Bronchial epithelial cell (primary cell): Measurements from ENCODE around the gene ECE1. TPM values are rescaled to one million over a fixed set of nuclear protein-coding genes. Genes with fewer than 3 reads are reported as not detected.
"Not testable (repeated sequence)": the region's sequence is repeated elsewhere in the genome, so short reads cannot be mapped to it uniquely, and the experiment has no call there.

ENCODE experiments used
- DNase-seq: peaks from one replicate; pipeline ENCODE4 v3.0.0-alpha.2; 2010; ENCODE audit warnings: low read depth
- FAIRE-seq: peaks from 2 replicates; lab custom pipeline; 2011; peaks lifted over from hg19 to GRCh38; lab: Jason Lieb, UNC
- H3K27me3 ChIP-seq: 2 replicates; pipeline ENCODE4 v1.5.1; 2011; ENCODE audit warnings: low read length; ENCODE audit not compliant: control insufficient read depth, insufficient read depth
- H3K36me3 ChIP-seq: 2 replicates; pipeline ENCODE4 v1.5.1; 2011; ENCODE audit warnings: low read length; ENCODE audit not compliant: control insufficient read depth, insufficient read depth
- H3K4me3 ChIP-seq: 2 replicates; pipeline ENCODE4 v1.5.1; 2011; ENCODE audit warnings: mild to moderate bottlenecking, low read depth, low read length, control low read depth
- CTCF ChIP-seq: IDR thresholded peaks from 2 replicates; pipeline ENCODE4 v1.5.1; 2011; ENCODE audit warnings: mild to moderate bottlenecking, moderate library complexity, low read length, control low read depth, inconsistent platforms; ENCODE audit not compliant: insufficient read depth, severe bottlenecking
- total RNA-seq: library from RNA; depleted of rRNA; stranded (reverse); fragments of >200 nt; gene quantifications from 2 replicates; pipeline ENCODE4 v1.2.1, GENCODE V29; 2014

ECE1 gene
- total RNA-seq, 1 donor from 2014 or later, result 44.2 TPM

- FAIRE-seq (no peak), DNase-seq (no peak)
- Histone ChIP-seq H3K4me3 (peak overlapping the region; percentile 69), H3K36me3 (peaks cover 2% of the 10 kb centered on the region), H3K27me3 (no peaks in the 10 kb centered on the region)
- no peak for TF ChIP-seq CTCF
Measured at GRCh38 chr1:21175670-21176581, 114.3 kb downstream of the ECE1 start.

- TF ChIP-seq CTCF, result no peak
- Histone ChIP-seq H3K4me3 (peak overlapping the region; percentile 69), H3K36me3 (peaks cover 2% of the 10 kb centered on the region), H3K27me3 (no peaks in the 10 kb centered on the region)
- FAIRE-seq (no peak), DNase-seq (peak; percentile 37)
Measured at GRCh38 chr1:21175324-21175669, 115.0 kb downstream of the ECE1 start.

- TF ChIP-seq CTCF, result no peak
- no peaks in the 10 kb centered on the region for H3K27me3 ChIP-seq
- H3K36me3 ChIP-seq, result peaks cover 2% of the 10 kb centered on the region
- FAIRE-seq (no peak), DNase-seq (peak; percentile 67)
- H3K4me3 ChIP-seq, result peak overlapping the region; percentile 69
Measured at GRCh38 chr1:21174654-21175323, 115.5 kb downstream of the ECE1 start.

- no peak for FAIRE-seq
Measured at GRCh38 chr1:21174230-21174629, 116.0 kb downstream of the ECE1 start.

GRCh38 chr1:21173096-21173495 is 117.2 kb downstream of the ECE1 start:
- not testable (repeated sequence) for FAIRE-seq, H3K27me3 ChIP-seq, H3K4me3 ChIP-seq, DNase-seq, H3K36me3 ChIP-seq

More at GRCh38 chr1:21174230-21174629, 116.0 kb downstream of the ECE1 start:
- Histone ChIP-seq H3K4me3 (peak overlapping the region; percentile 69), H3K36me3 (peaks cover 2% of the 10 kb centered on the region), H3K27me3 (no peaks in the 10 kb centered on the region)
- TF ChIP-seq CTCF, result no peak
- no peak for DNase-seq

- H3K4me3 ChIP-seq, H3K36me3 ChIP-seq, FAIRE-seq, DNase-seq, H3K27me3 ChIP-seq: not testable (repeated sequence)
Measured at GRCh38 chr1:21170837-21171236, 119.4 kb downstream of the ECE1 start.
